ENCODE results near the gene ATP6V0A4. TPM values are rescaled to one million over a fixed set of nuclear protein-coding genes. Genes with fewer than 3 reads are reported as not detected.

ATP6V0A4 gene
- total RNA-seq, 2 donors from 2014 or later = 0.29 to 0.44 TPM

GRCh38 chr7:138835087-138835486 lies 37.1 kb upstream of the ATP6V0A4 start:
- 88 to 94% methylated on average over 9 to 11 of the region's 11 CpGs for WGBS, 2 experiments (ENCODE audit: insufficient coverage in 1 of 2, insufficient read length in 1 of 2)
- peaks cover 2% of the 10 kb centered on the region for H3K4me1 Mint-ChIP-seq

GRCh38 chr7:138834583-138834982 lies 36.6 kb upstream of the ATP6V0A4 start:
- H3K27ac Mint-ChIP-seq = no peak overlapping the region
- no peak for DNase-seq
- peaks cover 29% of the 10 kb centered on the region for H3K36me3 Mint-ChIP-seq (ENCODE audit: low read depth)
- Histone ChIP-seq H3K9ac (ENCODE audit: extremely low read depth, low read length, poor library complexity, severe bottlenecking) (no peak overlapping the region), H3K4me1 (ENCODE audit: control insufficient read depth, insufficient read depth, low read length) (no peaks in the 10 kb centered on the region), H3K9me3 (ENCODE audit: control insufficient read depth, low read length) (no peaks in the 10 kb centered on the region), H3K27me3 (ENCODE audit: control insufficient read depth, insufficient read depth, low read length, poor library complexity, severe bottlenecking) (no peaks in the 10 kb centered on the region), H3K27ac (ENCODE audit: low read depth, low read length) (no peak overlapping the region), H3K4me3 (ENCODE audit: low read length) (no peak overlapping the region), H3K36me3 (ENCODE audit: control insufficient read depth, insufficient read depth, low read length) (peaks cover 36% of the 10 kb centered on the region)
- no peak overlapping the region for H3K4me3 Mint-ChIP-seq
- peaks cover 2% of the 10 kb centered on the region for H3K4me1 Mint-ChIP-seq
- H3K9me3 Mint-ChIP-seq = no peaks in the 10 kb centered on the region
- peaks cover 12% of the 10 kb centered on the region for H3K27me3 Mint-ChIP-seq (ENCODE audit: insufficient read depth)
- 91 to 99% methylated on average over 7 to 9 of the region's 9 CpGs for WGBS, 2 experiments (ENCODE audit: insufficient coverage in 1 of 2, insufficient read length in 1 of 2)
- no peak for TF ChIP-seq CTCF (conservative IDR thresholded peaks at IDR 0.05)

More at GRCh38 chr7:138835087-138835486, 37.1 kb upstream of the ATP6V0A4 start:
- Histone ChIP-seq H3K36me3 (ENCODE audit: control insufficient read depth, insufficient read depth, low read length) (peaks cover 36% of the 10 kb centered on the region), H3K4me3 (ENCODE audit: low read length) (no peak overlapping the region), H3K9ac (ENCODE audit: extremely low read depth, low read length, poor library complexity, severe bottlenecking) (no peak overlapping the region), H3K9me3 (ENCODE audit: control insufficient read depth, low read length) (no peaks in the 10 kb centered on the region), H3K27ac (ENCODE audit: low read depth, low read length) (no peak overlapping the region), H3K4me1 (ENCODE audit: control insufficient read depth, insufficient read depth, low read length) (no peaks in the 10 kb centered on the region), H3K27me3 (ENCODE audit: control insufficient read depth, insufficient read depth, low read length, poor library complexity, severe bottlenecking) (no peaks in the 10 kb centered on the region)
- Mint-ChIP-seq H3K27me3 (ENCODE audit: insufficient read depth) (peaks cover 12% of the 10 kb centered on the region), H3K27ac (no peak overlapping the region), H3K4me3 (no peak overlapping the region), H3K36me3 (ENCODE audit: low read depth) (peaks cover 32% of the 10 kb centered on the region), H3K9me3 (no peaks in the 10 kb centered on the region)
- no peak for DNase-seq
- TF ChIP-seq CTCF (conservative IDR thresholded peaks at IDR 0.05) = peak; percentile 58

- no peak overlapping the region for H3K4me3 ChIP-seq (ENCODE audit: low read length)
- peaks cover 36% of the 10 kb centered on the region for H3K36me3 ChIP-seq (ENCODE audit: control insufficient read depth, insufficient read depth, low read length)
- Mint-ChIP-seq H3K9me3 (no peaks in the 10 kb centered on the region), H3K4me3 (no peak overlapping the region), H3K27ac (no peak overlapping the region), H3K27me3 (ENCODE audit: insufficient read depth) (peaks cover 12% of the 10 kb centered on the region), H3K36me3 (ENCODE audit: low read depth) (peaks cover 23% of the 10 kb centered on the region), H3K4me1 (peaks cover 2% of the 10 kb centered on the region)
- no peak for TF ChIP-seq CTCF (conservative IDR thresholded peaks at IDR 0.05)
- H3K4me1 ChIP-seq (ENCODE audit: control insufficient read depth, insufficient read depth, low read length) = no peaks in the 10 kb centered on the region
- no peak overlapping the region for H3K27ac ChIP-seq (ENCODE audit: low read depth, low read length)
- H3K27me3 ChIP-seq (ENCODE audit: control insufficient read depth, insufficient read depth, low read length, poor library complexity, severe bottlenecking) = no peaks in the 10 kb centered on the region
- no peaks in the 10 kb centered on the region for H3K9me3 ChIP-seq (ENCODE audit: control insufficient read depth, low read length)
- no peak overlapping the region for H3K9ac ChIP-seq (ENCODE audit: extremely low read depth, low read length, poor library complexity, severe bottlenecking)
- no peak for DNase-seq
- WGBS, 2 experiments (ENCODE audit: insufficient coverage in 1 of 2, insufficient read length in 1 of 2) = 84 to 90% methylated on average over 5 of the region's 5 CpGs
Observed at GRCh38 chr7:138833596-138833995, 35.6 kb upstream of the ATP6V0A4 start.
